H1 (cell line): Measurements from ENCODE around the gene SULF2. TPM values are rescaled to one million over a fixed set of nuclear protein-coding genes. Genes with fewer than 3 reads are reported as not detected.
A peak's percentile ranks its signal among the peaks of the same experiment; 100 is the strongest.

Experiments used
- CTCF ChIA-PET: fragments of 300-600 bp; sonication (Branson Sonifier 250); formaldehyde crosslinking; loops from one replicate; lab custom pipeline; 2021; ENCODE audit not compliant: partially characterized antibody; lab: Charles Lee
- POLR2A ChIA-PET: fragments of 300-600 bp; sonication (Branson Sonifier 250); formaldehyde crosslinking; loops from one replicate; lab custom pipeline; 2021; ENCODE audit warnings: inconsistent platforms; ENCODE audit not compliant: partially characterized antibody; lab: Charles Lee
- DNase-seq, 2 experiments: peaks; one replicate each; pipeline versions ENCODE4 v3.0.0 to v3.0.0-alpha.2; 2010 to 2022; ENCODE audit warnings: low spot score in 2 of 2, low read depth in 1 of 2, mixed read lengths in 1 of 2
- FAIRE-seq: peaks from 2 replicates; lab custom pipeline; 2011; peaks lifted over from hg19 to GRCh38; lab: Jason Lieb, UNC
- H2AFZ ChIP-seq: 2 replicates; pipeline ENCODE4 v1.8.1; 2012; ENCODE audit warnings: low read length, inconsistent platforms
- H2AK5ac ChIP-seq: 2 replicates; pipeline ENCODE4 v1.6.1; 2013; ENCODE audit warnings: low read depth, low read length
- H2BK120ac ChIP-seq: replicated peaks from 2 replicates; pipeline ENCODE3; 2013; ENCODE audit warnings: low read depth, low read length, inconsistent platforms
- H2BK12ac ChIP-seq: 2 replicates; pipeline ENCODE4 v1.6.1; 2013; ENCODE audit warnings: low read depth, low read length
- H2BK15ac ChIP-seq: 2 replicates; pipeline ENCODE4 v1.6.1; 2013; ENCODE audit warnings: low read length
- H2BK20ac ChIP-seq: 2 replicates; pipeline ENCODE4 v1.6.1; 2013; ENCODE audit warnings: low read length
- H2BK5ac ChIP-seq: 2 replicates; pipeline ENCODE4 v1.6.1; 2013; ENCODE audit warnings: low read depth, low read length
- H3K14ac ChIP-seq: 2 replicates; pipeline ENCODE4 v1.6.1; 2013; ENCODE audit warnings: inconsistent platforms; ENCODE audit not compliant: insufficient read length
- H3K18ac ChIP-seq: 2 replicates; pipeline ENCODE4 v1.6.1; 2013; ENCODE audit warnings: low read length; ENCODE audit errors: extremely low read depth
- H3K23ac ChIP-seq: 2 replicates; pipeline ENCODE4 v1.6.1; 2013; ENCODE audit warnings: inconsistent platforms; ENCODE audit not compliant: insufficient read length
- H3K23me2 ChIP-seq: 2 replicates; pipeline ENCODE4 v1.6.1; 2013; ENCODE audit warnings: low read depth, low read length
- H3K27ac ChIP-seq: 2 replicates; pipeline ENCODE4 v1.6.1; 2011; ENCODE audit warnings: low read depth, low read length, inconsistent platforms
- H3K27me3 ChIP-seq, 4 experiments: replicated peaks in 1 of 4; 1 replicate in 1 of 4; 2 replicates in 3 of 4; pipeline versions ENCODE4 v1.6.1 to v1.8.1; 2011 to 2013; ENCODE audit warnings: low read length in 3 of 4, mild to moderate bottlenecking in 3 of 4, inconsistent platforms in 2 of 4, mixed read lengths in 2 of 4, moderate library complexity in 1 of 4; ENCODE audit not compliant: control insufficient read depth in 3 of 4, insufficient read depth in 3 of 4; ENCODE audit errors: extremely low read depth in 1 of 4
- H3K36me3 ChIP-seq, 4 experiments: 2 replicates each; pipeline versions ENCODE4 v1.6.1 to v1.8.1; 2011 to 2013; ENCODE audit warnings: mild to moderate bottlenecking in 4 of 4, low read length in 3 of 4, moderate library complexity in 2 of 4, control low read depth in 1 of 4, inconsistent platforms in 1 of 4; ENCODE audit not compliant: insufficient read depth in 4 of 4, control insufficient read depth in 2 of 4
- H3K4ac ChIP-seq: replicated peaks from 2 replicates; pipeline ENCODE3; 2013; ENCODE audit warnings: low read length, low read depth, mixed read lengths, inconsistent platforms; ENCODE audit not compliant: insufficient read length
- H3K4me1 ChIP-seq, 4 experiments: replicated peaks in 1 of 4; 1 replicate in 1 of 4; 2 replicates in 3 of 4; pipeline versions ENCODE4 v1.6.1 to v1.8.1; 2011 to 2013; ENCODE audit warnings: low read length in 3 of 4, inconsistent platforms in 2 of 4, mixed read lengths in 1 of 4; ENCODE audit not compliant: insufficient read depth in 4 of 4, control insufficient read depth in 3 of 4
- H3K4me2 ChIP-seq, 2 experiments: 2 replicates each; pipeline versions ENCODE4 v1.6.1 to v1.8.1; 2011 to 2013; ENCODE audit warnings: low read depth in 2 of 2, low read length in 2 of 2, control low read depth in 1 of 2, inconsistent platforms in 1 of 2, mild to moderate bottlenecking in 1 of 2; ENCODE audit not compliant: insufficient read depth in 1 of 2
- H3K4me3 ChIP-seq, 4 experiments: fragments of 200-600, 300-600 bp in 1 of 4; sonication (generic), shearing (Covaris generic), sonication (Bioruptor Twin) in 1 of 4; 2 replicates each; pipeline versions ENCODE4 v1.5.1 to v1.8.1; 2011 to 2016; ENCODE audit warnings: low read length in 4 of 4, low read depth in 3 of 4, control low read depth in 2 of 4, inconsistent platforms in 2 of 4, mild to moderate bottlenecking in 2 of 4, mixed read lengths in 1 of 4, moderate library complexity in 1 of 4; ENCODE audit not compliant: insufficient read depth in 2 of 4; ENCODE audit errors: extremely low read depth in 1 of 4
- H3K56ac ChIP-seq: replicated peaks from 2 replicates; pipeline ENCODE3; 2013; ENCODE audit warnings: low read depth, mild to moderate bottlenecking, mixed read lengths, low read length, inconsistent platforms; ENCODE audit not compliant: insufficient read length
- H3K79me1 ChIP-seq: 2 replicates; pipeline ENCODE4 v1.6.1; 2013; ENCODE audit warnings: low read depth, low read length, control low read depth
- H3K79me2 ChIP-seq, 2 experiments: 2 replicates each; pipeline versions ENCODE4 v1.6.1 to v1.8.1; 2012 to 2013; ENCODE audit warnings: low read length in 2 of 2, mild to moderate bottlenecking in 2 of 2, inconsistent platforms in 1 of 2; ENCODE audit not compliant: insufficient read depth in 2 of 2, control insufficient read depth in 1 of 2
- H3K9ac ChIP-seq, 4 experiments: replicated peaks in 1 of 4; 1 replicate in 1 of 4; 2 replicates in 3 of 4; pipeline versions ENCODE4 v1.6.1 to v1.8.1; 2011 to 2013; ENCODE audit warnings: low read depth in 3 of 4, low read length in 3 of 4, control low read depth in 2 of 4, mild to moderate bottlenecking in 2 of 4, moderate library complexity in 2 of 4, inconsistent platforms in 1 of 4; ENCODE audit errors: extremely low read depth in 1 of 4
- H3K9me3 ChIP-seq, 2 experiments: 2 replicates each; pipeline versions ENCODE4 v1.6.1 to v1.8.1; 2012 to 2013; ENCODE audit warnings: mild to moderate bottlenecking in 2 of 2, moderate library complexity in 2 of 2, control low read depth in 1 of 2, inconsistent platforms in 1 of 2, low read depth in 1 of 2, low read length in 1 of 2, mixed read lengths in 1 of 2; ENCODE audit not compliant: insufficient read depth in 2 of 2
- H4K20me1 ChIP-seq, 2 experiments: replicated peaks in 1 of 2; 2 replicates each; pipeline versions ENCODE3 to v1.8.1; 2011 to 2013; ENCODE audit warnings: inconsistent platforms in 2 of 2, low read length in 2 of 2, mild to moderate bottlenecking in 1 of 2; ENCODE audit not compliant: insufficient read depth in 2 of 2, control insufficient read depth in 1 of 2
- H4K5ac ChIP-seq: 2 replicates; pipeline ENCODE4 v1.6.1; 2013; ENCODE audit warnings: low read length, low read depth, mixed read lengths, inconsistent platforms; ENCODE audit not compliant: insufficient read length
- H4K8ac ChIP-seq: 2 replicates; pipeline ENCODE4 v1.8.0; 2013; ENCODE audit warnings: mild to moderate bottlenecking, moderate library complexity, low read length, inconsistent platforms; ENCODE audit not compliant: insufficient read depth; ENCODE audit errors: extremely low read depth
- H4K91ac ChIP-seq: replicated peaks from 2 replicates; pipeline ENCODE3; 2013; ENCODE audit warnings: low read length, mixed read lengths, inconsistent platforms; ENCODE audit not compliant: insufficient read length
- E2F6 ChIP-seq: IDR thresholded peaks from 2 replicates; pipeline ENCODE4 v1.6.1; 2012; ENCODE audit warnings: inconsistent platforms
- EZH2 ChIP-seq: fragments of 200-600 bp; sonication (generic); IDR thresholded peaks from 2 replicates; pipeline ENCODE4 v1.7.1; 2012; ENCODE audit warnings: low read depth, mild to moderate bottlenecking, moderate library complexity, low read length, inconsistent platforms; ENCODE audit not compliant: severe bottlenecking
- WGBS, 2 experiments: shearing (Covaris generic) in 1 of 2; methylation state at CpG; one replicate each; pipeline versions ENCODE4 v1.1.6 to v1.1.7; 2013 to 2015; ENCODE audit warnings: low lambda C conversion rate in 2 of 2, mixed read lengths in 2 of 2, inconsistent platforms in 1 of 2, low coverage in 1 of 2, missing lambda C conversion rate in 1 of 2; ENCODE audit not compliant: insufficient replicate concordance in 2 of 2, insufficient coverage in 1 of 2, insufficient read length in 1 of 2; ENCODE audit errors: extremely low coverage in 1 of 2, missing lambda C conversion rate in 1 of 2; 5-methylcytosine and 5-hydroxymethylcytosine counted together
- polyA plus RNA-seq, 7 experiments: library from polyadenylated mRNA; depleted of rRNA in 3 of 7; stranded (reverse) in 5 of 7; unstranded in 2 of 7; fragments of >200 nt in 5 of 7; fragments of 200-250 nt in 2 of 7; gene quantifications; 1 replicate in 5 of 7; 2 replicates in 1 of 7; 4 replicates in 1 of 7; pipeline versions ENCODE4 v1.2.1 to v1.2.3, GENCODE V29; 2011 to 2013; ENCODE audit warnings: missing spikeins in 2 of 7, mixed read lengths in 2 of 7
- total RNA-seq: library from RNA; stranded (reverse); fragmentation: NEBNext Ultra II Directional; extraction: Animal tissue kit (Norgen Biotek cat#: 25700); gene quantifications from 2 replicates; pipeline ENCODE4 v1.2.1, GENCODE V29; 2021

SULF2 gene
- total and polyA plus RNA-seq, 2 of the 8 experiments (the other 6 are each of a cell fraction or from before 2014, with no cell fraction given), result 15.7 to 28.2 TPM

DNA sequence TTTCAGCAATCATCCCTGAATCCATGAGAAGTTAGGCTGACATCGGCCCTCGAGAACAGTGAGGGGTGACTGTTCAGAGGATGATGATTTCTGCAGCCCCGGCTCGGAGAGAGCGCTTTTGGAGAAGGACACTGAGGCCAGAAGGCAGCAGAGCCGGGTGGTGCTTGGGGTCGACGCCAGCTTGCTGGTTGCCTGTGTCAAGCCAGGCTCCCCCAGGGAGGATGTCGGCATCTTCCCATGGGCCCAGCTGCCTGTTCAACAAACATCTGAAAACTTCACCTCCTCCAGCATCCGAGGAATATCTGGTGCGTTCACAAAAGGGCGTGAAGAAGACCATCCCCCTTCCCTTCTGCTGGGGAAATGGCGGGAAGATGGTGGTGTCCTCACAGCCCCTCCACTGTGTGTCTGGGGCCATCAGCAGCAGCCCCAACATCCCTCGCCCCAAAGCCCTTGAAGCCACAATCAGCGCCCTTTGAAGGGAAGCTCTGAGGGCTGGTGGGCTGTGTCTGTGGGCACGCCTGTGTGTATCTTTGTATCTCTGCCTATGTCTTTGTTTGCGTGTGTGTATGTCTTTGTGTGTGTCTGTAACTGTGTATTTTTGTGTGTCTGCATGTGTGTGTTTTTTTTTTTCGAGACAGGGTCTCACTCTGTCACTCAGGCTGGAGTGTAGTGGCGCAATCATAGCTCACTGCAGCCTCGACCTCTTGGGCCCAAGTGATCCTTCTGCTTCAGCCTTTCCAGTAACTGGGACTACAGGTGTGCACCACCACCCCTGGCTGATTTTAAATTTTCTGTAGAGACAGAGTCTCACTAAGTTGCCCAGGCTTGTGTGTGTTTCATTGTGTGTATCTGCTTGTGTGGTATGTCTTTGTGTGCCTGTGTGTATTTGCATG lies 97.9 kb downstream of the SULF2 start:
- Histone ChIP-seq H3K79me2 (no peaks in the 10 kb centered on the region), H2BK12ac (no peak overlapping the region)
- TF ChIP-seq EZH2 (no peak), E2F6 (peak; percentile 73; the same call in 1 of the 2 replicates)
- TF ChIP-seq, all 59 proteins: peak for 1
- no peak overlapping the region for H4K5ac ChIP-seq
- 0 out of 2 replicates have a peak overlapping the region, but pooled peaks have one; percentile 16 for H2BK15ac ChIP-seq
- no peaks in the 10 kb centered on the region for H4K20me1 ChIP-seq
- peaks cover 29% of the 10 kb centered on the region in 2 experiments for H3K9me3 ChIP-seq
- H3K27me3 ChIP-seq, result no peaks in the 10 kb centered on the region
- H3K27ac ChIP-seq, result no peak overlapping the region
- no peak overlapping the region; the same call in 1 of the 2 replicates for H2BK5ac ChIP-seq
- FAIRE-seq (no peak), DNase-seq (no peak)
- H2BK120ac ChIP-seq, result no peak overlapping the region
- ChIA-PET POLR2A (no interaction called here), CTCF (interaction anchor here (1.2 to 2.4 kb wide), 3 partner anchors 9 to 933 kb away, joined by 3 to 12 read pairs (median 5); no protein-coding TSS in a partner anchor)
- H3K56ac ChIP-seq, result no peak overlapping the region
- no peaks in the 10 kb centered on the region for H3K23me2 ChIP-seq
- H3K36me3 ChIP-seq, result peaks cover 0 to 9% (median 4%) of the 10 kb centered on the region in 4 experiments; a peak in 3 of 8 replicates
- no peak overlapping the region for H3K9ac ChIP-seq
- H3K4ac ChIP-seq, result no peak overlapping the region
- peak overlapping the region; percentile 28; the same call in 1 of the 2 replicates for H4K8ac ChIP-seq
- H3K4me3 ChIP-seq, result no peak overlapping the region
- H3K4me1 ChIP-seq, result peaks cover 0 to 8% (median 5%) of the 10 kb centered on the region in 4 experiments; a peak in 4 of 7 replicates
- H4K91ac ChIP-seq, result no peak overlapping the region
- H2AFZ ChIP-seq, result no peak overlapping the region
- H3K18ac ChIP-seq, result no peak overlapping the region
- no peak overlapping the region for H3K14ac ChIP-seq
- H2BK20ac ChIP-seq, result no peak overlapping the region
- H3K79me1 ChIP-seq, result no peaks in the 10 kb centered on the region
- H3K4me2 ChIP-seq, result no peak overlapping the region
- 90% methylated on average over 20 of the region's 20 CpGs; no CpG with 5 or more reads in 1 of the 2 experiments for WGBS, 2 experiments
- no peak overlapping the region for H3K23ac ChIP-seq
- peak overlapping the region; percentile 78; the same call in 1 of the 2 replicates for H2AK5ac ChIP-seq
